IMR-90 (cell line): ENCODE measurements around the gene WSB1.

ENCODE experiments used
- CTCF ChIP-seq: conservative IDR thresholded peaks from 2 replicates; pipeline ENCODE4 v1.5.1; 2012; ENCODE audit warnings: mild to moderate bottlenecking, low read depth, low read length, improper control_type of control experiment
- MAFK ChIP-seq: IDR thresholded peaks from 2 replicates; pipeline ENCODE4 v1.6.1; 2012; ENCODE audit warnings: low read depth, low read length, improper control_type of control experiment
- POLR2A ChIP-seq: IDR thresholded peaks from 2 replicates; pipeline ENCODE4 v1.6.1; 2012; ENCODE audit warnings: mild to moderate bottlenecking, low read depth, low read length
- SMC3 ChIP-seq: fragments of 150-350 bp; IDR thresholded peaks from 2 replicates; pipeline ENCODE4 v1.6.1; 2016; ENCODE audit warnings: low read depth, mild to moderate bottlenecking, antibody characterized with exemption, low read length, moderate library complexity

GRCh38 chr17:27246537-27246936 lies 47.4 kb upstream of the WSB1 start:
- TF ChIP-seq SMC3 (no peak), POLR2A (no peak), CTCF (no peak), MAFK (no peak)
